Mononuclear cell (primary cell): ENCODE measurements around the gene NMU. TPM values are rescaled to one million over a fixed set of nuclear protein-coding genes. Genes with fewer than 3 reads are reported as not detected.
"Not testable (repeated sequence)": the region's sequence is repeated elsewhere in the genome, so short reads cannot be mapped to it uniquely, and the experiment has no call there.

Experiments
- H3K27me3 ChIP-seq: 2 replicates; pipeline ENCODE4 v1.6.0; 2011; ENCODE audit warnings: low read length, control low read depth; ENCODE audit not compliant: insufficient read depth
- H3K4me1 ChIP-seq: 2 replicates; pipeline ENCODE4 v1.5.1; 2011; ENCODE audit warnings: mild to moderate bottlenecking, low read length, control low read depth; ENCODE audit not compliant: insufficient read depth
- H3K4me3 ChIP-seq: 2 replicates; pipeline ENCODE4 v1.5.1; 2011; ENCODE audit warnings: mild to moderate bottlenecking, low read length, moderate library complexity
- H3K9me3 ChIP-seq: 2 replicates; pipeline ENCODE4 v1.5.1; 2011; ENCODE audit warnings: low read depth, mild to moderate bottlenecking, control low read depth, low read length
- total RNA-seq: library from RNA; depleted of rRNA; stranded (reverse); fragments of >200 nt; gene quantifications from one replicate; pipeline ENCODE4 v1.2.3, GENCODE V29; 2012

Gene NMU
- not detected for total RNA-seq

- Histone ChIP-seq H3K27me3 (peaks cover 70% of the 10 kb centered on the region), H3K4me1 (peaks cover 5% of the 10 kb centered on the region), H3K9me3 (no peaks in the 10 kb centered on the region), H3K4me3 (no peak within 1 kb of the TSS)
Observed at GRCh38 chr4:55635741-55636655, at the start of gene NMU. NMU (minus strand) TSS chr4:55636298; CDS start chr4:55636192, 106 bp downstream.

GRCh38 chr4:55684276-55684675 lies 48.2 kb upstream of the NMU start:
- no peaks in the 10 kb centered on the region for H3K9me3 ChIP-seq
- H3K4me3 ChIP-seq = no peak overlapping the region
- no peaks in the 10 kb centered on the region for H3K4me1 ChIP-seq
- peaks cover 1% of the 10 kb centered on the region for H3K27me3 ChIP-seq

GRCh38 chr4:55682797-55683196 lies 46.7 kb upstream of the NMU start:
- H3K4me1 ChIP-seq, H3K27me3 ChIP-seq: not testable (repeated sequence)

GRCh38 chr4:55682295-55682694 lies 46.2 kb upstream of the NMU start:
- Histone ChIP-seq H3K4me3 (no peak overlapping the region), H3K9me3 (no peaks in the 10 kb centered on the region), H3K27me3 (no peaks in the 10 kb centered on the region), H3K4me1 (no peaks in the 10 kb centered on the region)

More at GRCh38 chr4:55682797-55683196, 46.7 kb upstream of the NMU start:
- not testable (repeated sequence) for H3K9me3 ChIP-seq, H3K4me3 ChIP-seq

- no peak overlapping the region for H3K4me3 ChIP-seq
- no peaks in the 10 kb centered on the region for H3K9me3 ChIP-seq
- no peaks in the 10 kb centered on the region for H3K4me1 ChIP-seq
- no peaks in the 10 kb centered on the region for H3K27me3 ChIP-seq
Observed at GRCh38 chr4:55681430-55681829, 45.3 kb upstream of the NMU start.

GRCh38 chr4:55675196-55675793 lies 39.2 kb upstream of the NMU start:
- no peaks in the 10 kb centered on the region for H3K9me3 ChIP-seq
- no peaks in the 10 kb centered on the region for H3K4me1 ChIP-seq
- no peaks in the 10 kb centered on the region for H3K27me3 ChIP-seq
- H3K4me3 ChIP-seq = no peak overlapping the region

GRCh38 chr4:55673424-55673823 lies 37.3 kb upstream of the NMU start:
- Histone ChIP-seq H3K27me3 (no peaks in the 10 kb centered on the region), H3K4me1 (no peaks in the 10 kb centered on the region), H3K9me3 (no peaks in the 10 kb centered on the region), H3K4me3 (no peak overlapping the region)

GRCh38 chr4:55671667-55672066 lies 35.6 kb upstream of the NMU start:
- Histone ChIP-seq H3K27me3 (no peaks in the 10 kb centered on the region), H3K9me3 (no peaks in the 10 kb centered on the region), H3K4me3 (no peak overlapping the region), H3K4me1 (no peaks in the 10 kb centered on the region)

- H3K4me1 ChIP-seq = no peaks in the 10 kb centered on the region
- H3K27me3 ChIP-seq = no peaks in the 10 kb centered on the region
- no peaks in the 10 kb centered on the region for H3K9me3 ChIP-seq
- H3K4me3 ChIP-seq = no peak overlapping the region
Observed at GRCh38 chr4:55670695-55671094, 34.6 kb upstream of the NMU start.

- Histone ChIP-seq H3K4me1 (no peaks in the 10 kb centered on the region), H3K4me3 (no peak overlapping the region), H3K27me3 (no peaks in the 10 kb centered on the region), H3K9me3 (no peaks in the 10 kb centered on the region)
Observed at GRCh38 chr4:55668449-55668848, 32.4 kb upstream of the NMU start.

- Histone ChIP-seq H3K4me3 (no peak overlapping the region), H3K4me1 (no peaks in the 10 kb centered on the region), H3K27me3 (no peaks in the 10 kb centered on the region), H3K9me3 (no peaks in the 10 kb centered on the region)
Observed at GRCh38 chr4:55666535-55666934, 30.4 kb upstream of the NMU start.

GRCh38 chr4:55663145-55663544 lies 27.0 kb upstream of the NMU start:
- H3K9me3 ChIP-seq = no peaks in the 10 kb centered on the region
- no peaks in the 10 kb centered on the region for H3K27me3 ChIP-seq
- H3K4me3 ChIP-seq = no peak overlapping the region
- H3K4me1 ChIP-seq = no peaks in the 10 kb centered on the region

- no peaks in the 10 kb centered on the region for H3K27me3 ChIP-seq
- H3K9me3 ChIP-seq = no peaks in the 10 kb centered on the region
- H3K4me3 ChIP-seq = no peak overlapping the region
- no peaks in the 10 kb centered on the region for H3K4me1 ChIP-seq
Observed at GRCh38 chr4:55661398-55662056, 25.4 kb upstream of the NMU start.

GRCh38 chr4:55658657-55659056 lies 22.6 kb upstream of the NMU start:
- H3K27me3 ChIP-seq = no peaks in the 10 kb centered on the region
- no peaks in the 10 kb centered on the region for H3K9me3 ChIP-seq
- H3K4me3 ChIP-seq = no peak overlapping the region
- no peaks in the 10 kb centered on the region for H3K4me1 ChIP-seq

- no peak overlapping the region for H3K4me3 ChIP-seq
- no peaks in the 10 kb centered on the region for H3K4me1 ChIP-seq
Observed at GRCh38 chr4:55654131-55654530, 18.0 kb upstream of the NMU start.

More at GRCh38 chr4:55654131-55654530, 18.0 kb upstream of the NMU start:
- H3K27me3 ChIP-seq = no peaks in the 10 kb centered on the region
- no peaks in the 10 kb centered on the region for H3K9me3 ChIP-seq
